ENCODE measurements around the gene RAVER1. TPM values are rescaled to one million over a fixed set of nuclear protein-coding genes. Genes with fewer than 3 reads are reported as not detected.

RAVER1 gene
- total and polyA plus RNA-seq, 9 of the 15 experiments (the other 6 are each of a cell fraction or from before 2014, with no cell fraction given) = 0.06 to 113 (median 7.0) TPM

DNA sequence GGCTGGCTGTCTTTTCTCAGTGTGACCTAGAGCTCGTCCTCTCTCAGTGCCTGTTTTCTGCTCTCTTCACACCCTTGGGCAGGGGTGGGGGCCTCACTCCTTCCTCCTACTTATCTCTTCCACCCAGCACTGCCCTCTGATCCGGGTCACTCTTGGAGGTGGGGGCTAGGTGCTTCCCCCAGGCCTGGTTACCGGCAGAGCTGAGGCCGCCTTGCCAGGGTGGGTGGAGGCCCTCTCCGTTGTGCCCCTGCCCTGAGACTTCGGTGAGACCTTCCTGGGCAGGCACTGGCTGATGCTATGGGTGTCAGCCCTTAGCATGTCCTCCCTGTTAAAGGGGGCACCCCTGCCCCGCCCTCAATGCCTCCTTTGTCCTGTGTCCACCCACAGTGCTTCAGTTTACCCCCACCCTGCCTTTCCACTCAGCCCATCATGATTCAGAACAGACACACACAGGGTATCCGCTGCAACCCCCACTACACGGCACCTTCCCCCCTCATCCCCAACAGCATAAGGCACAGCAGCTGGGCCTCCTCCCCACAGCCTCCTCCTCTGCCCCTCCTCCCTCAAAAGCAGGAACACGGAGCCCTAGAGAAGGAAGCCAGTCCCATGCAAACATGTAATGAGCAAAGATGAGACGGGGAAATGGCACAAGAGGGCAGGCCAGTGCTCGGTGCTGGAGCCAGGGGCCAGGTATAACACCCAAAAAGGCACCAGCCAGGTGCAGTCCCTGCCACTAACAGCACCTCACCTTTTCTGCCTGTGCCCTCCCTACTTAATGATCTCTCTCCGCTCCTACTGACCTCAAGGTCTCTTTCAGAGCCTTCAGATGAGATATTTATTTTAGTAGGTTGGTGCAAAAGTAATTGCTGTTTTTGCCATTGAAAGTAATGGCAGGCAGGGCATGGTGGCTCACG lies 33.5 kb downstream of the RAVER1 start (continued):
- TF ChIP-seq SP1 (CRISPR knock-in tag; IDR thresholded peaks at IDR 0.05) = peak; percentile 65
- peak in 1 of 2 experiments; percentile 29; a peak in 3 of 4 replicates for TF ChIP-seq NRF1 (conservative IDR thresholded peaks at IDR 0.05 in 1 of 2, IDR thresholded peaks at IDR 0.05 in 1 of 2)
- TF ChIP-seq, protein P1, sequence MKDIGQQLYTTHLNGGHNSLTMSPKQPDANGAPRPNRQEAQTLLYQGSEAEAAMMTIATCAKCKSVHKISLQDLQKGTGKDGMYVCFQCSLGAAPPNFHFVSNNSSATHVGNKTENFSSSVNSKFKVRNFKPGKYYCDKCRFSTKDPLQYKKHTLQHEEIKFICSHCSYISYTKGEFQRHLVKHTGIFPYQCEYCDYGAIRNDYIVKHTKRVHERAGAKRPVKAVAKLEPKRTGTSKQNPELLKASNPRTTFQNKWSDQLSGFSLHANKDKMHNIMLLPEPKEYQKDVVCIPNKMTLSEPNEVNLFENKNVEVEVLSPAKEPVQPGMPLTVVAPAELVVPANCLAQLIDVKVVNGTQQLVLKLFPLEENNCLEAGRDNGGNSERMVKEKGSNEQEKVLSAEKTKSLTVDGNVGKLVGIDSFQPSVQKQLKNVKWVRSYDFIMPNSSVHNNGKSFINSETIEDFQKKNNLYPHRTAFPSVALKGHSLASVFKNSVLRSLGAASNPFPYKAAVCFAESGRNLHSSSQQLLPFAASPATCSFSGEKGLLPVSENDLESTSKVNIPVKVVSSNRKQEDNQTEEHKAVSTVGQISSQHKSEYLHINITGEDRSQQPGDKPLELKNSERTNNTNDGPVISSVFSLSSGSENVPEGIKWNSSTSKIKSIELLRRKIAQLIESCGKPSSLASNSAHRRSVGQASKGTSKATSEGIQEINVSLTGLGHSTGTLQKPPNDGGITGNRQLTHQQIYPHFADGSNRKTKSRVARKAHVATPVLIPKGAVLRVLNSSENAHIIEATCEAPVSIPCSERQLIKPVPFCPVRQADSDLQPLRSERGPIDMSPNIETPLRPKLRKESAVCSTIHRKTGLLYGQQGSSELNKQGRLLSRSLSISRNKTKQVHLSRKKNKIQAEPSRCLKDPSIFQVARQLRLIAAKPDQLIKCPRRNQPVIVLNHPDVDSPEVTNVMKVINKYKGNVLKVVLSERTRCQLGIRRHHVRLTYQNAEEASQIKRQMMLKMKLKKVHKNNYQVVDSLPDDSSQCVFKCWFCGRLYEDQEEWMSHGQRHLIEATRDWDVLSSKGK (CRISPR knock-in tag; IDR thresholded peaks at IDR 0.05) = no peak
- TF ChIP-seq RBM39 (optimal IDR thresholded peaks at IDR 0.05; ENCODE audit: low read depth, low read length) = no peak
- TF ChIP-seq STAG1 (CRISPR knock-in tag; IDR thresholded peaks at IDR 0.05; ENCODE audit: borderline replicate concordance) = no peak
- no peak for TF ChIP-seq POLR2AphosphoS2 (IDR thresholded peaks at IDR 0.05; ENCODE audit: low read length)
- peak; percentile 40; the same call in 1 of the 2 replicates for TF ChIP-seq RB1 (IDR thresholded peaks at IDR 0.05; ENCODE audit: low read depth)
- TF ChIP-seq RBM15 (IDR thresholded peaks at IDR 0.05; ENCODE audit: insufficient read depth, low read length) = no peak
- TF ChIP-seq, protein P2, sequence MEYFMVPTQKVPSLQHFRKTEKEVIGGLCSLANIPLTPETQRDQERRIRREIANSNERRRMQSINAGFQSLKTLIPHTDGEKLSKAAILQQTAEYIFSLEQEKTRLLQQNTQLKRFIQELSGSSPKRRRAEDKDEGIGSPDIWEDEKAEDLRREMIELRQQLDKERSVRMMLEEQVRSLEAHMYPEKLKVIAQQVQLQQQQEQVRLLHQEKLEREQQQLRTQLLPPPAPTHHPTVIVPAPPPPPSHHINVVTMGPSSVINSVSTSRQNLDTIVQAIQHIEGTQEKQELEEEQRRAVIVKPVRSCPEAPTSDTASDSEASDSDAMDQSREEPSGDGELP (CRISPR knock-in tag; IDR thresholded peaks at IDR 0.05; ENCODE audit: borderline replicate concordance) = peak; percentile 92
- TF ChIP-seq ZNF282 (CRISPR knock-in tag; IDR thresholded peaks at IDR 0.05) = no peak
- no peak for TF ChIP-seq PCBP1 (IDR thresholded peaks at IDR 0.05; ENCODE audit: low read depth, low read length, poor library complexity, severe bottlenecking)
- no peak for TF ChIP-seq KAT8 (IDR thresholded peaks at IDR 0.05; ENCODE audit: low read depth)
- TF ChIP-seq FOXK1 (CRISPR knock-in tag; IDR thresholded peaks at IDR 0.05; ENCODE audit: borderline replicate concordance) = no peak
- peak; percentile 70 for TF ChIP-seq ZEB2 (IDR thresholded peaks at IDR 0.05)
- TF ChIP-seq HDGF (IDR thresholded peaks at IDR 0.05) = 0 out of 2 replicates have a peak, but pooled peaks have one; percentile 56
- no peak; the same call in 1 of the 2 replicates for TF ChIP-seq TARDBP (IDR thresholded peaks at IDR 0.05)
- TF ChIP-seq, protein P3, sequence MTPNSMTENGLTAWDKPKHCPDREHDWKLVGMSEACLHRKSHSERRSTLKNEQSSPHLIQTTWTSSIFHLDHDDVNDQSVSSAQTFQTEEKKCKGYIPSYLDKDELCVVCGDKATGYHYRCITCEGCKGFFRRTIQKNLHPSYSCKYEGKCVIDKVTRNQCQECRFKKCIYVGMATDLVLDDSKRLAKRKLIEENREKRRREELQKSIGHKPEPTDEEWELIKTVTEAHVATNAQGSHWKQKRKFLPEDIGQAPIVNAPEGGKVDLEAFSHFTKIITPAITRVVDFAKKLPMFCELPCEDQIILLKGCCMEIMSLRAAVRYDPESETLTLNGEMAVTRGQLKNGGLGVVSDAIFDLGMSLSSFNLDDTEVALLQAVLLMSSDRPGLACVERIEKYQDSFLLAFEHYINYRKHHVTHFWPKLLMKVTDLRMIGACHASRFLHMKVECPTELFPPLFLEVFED (CRISPR knock-in tag; conservative IDR thresholded peaks at IDR 0.05) = peak; percentile 92
- TF ChIP-seq, protein P4, sequence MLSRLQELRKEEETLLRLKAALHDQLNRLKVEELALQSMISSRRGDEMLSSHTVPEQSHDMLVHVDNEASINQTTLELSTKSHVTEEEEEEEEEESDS (CRISPR knock-in tag; IDR thresholded peaks at IDR 0.05) = no peak

Data from K562 (cell line).